Thyroid gland (tissue), 4 donors: Measurements from ENCODE around the gene SCAF4.

Source experiments
- POLR2A ChIP-seq, 2 donors: fragments of 450-650 bp; IDR thresholded peaks; one replicate each; pipeline ENCODE4 v1.6.1; 2017; ENCODE audit warnings: antibody characterized with exemption in 2 of 2, mild to moderate bottlenecking in 2 of 2, moderate library complexity in 1 of 2
- TF ChIP-seq, protein P1 (sequence below), 6 experiments: fragments of 200-600 bp in 3 of 6; fragments of 450-650 bp in 3 of 6; sonication (generic) in 3 of 6; IDR thresholded peaks; one replicate each; pipeline ENCODE4 v1.5.1; 2016 to 2019; ENCODE audit warnings: antibody characterized with exemption in 6 of 6, mild to moderate bottlenecking in 2 of 6, inconsistent platforms in 1 of 6, moderate library complexity in 1 of 6

DNA sequence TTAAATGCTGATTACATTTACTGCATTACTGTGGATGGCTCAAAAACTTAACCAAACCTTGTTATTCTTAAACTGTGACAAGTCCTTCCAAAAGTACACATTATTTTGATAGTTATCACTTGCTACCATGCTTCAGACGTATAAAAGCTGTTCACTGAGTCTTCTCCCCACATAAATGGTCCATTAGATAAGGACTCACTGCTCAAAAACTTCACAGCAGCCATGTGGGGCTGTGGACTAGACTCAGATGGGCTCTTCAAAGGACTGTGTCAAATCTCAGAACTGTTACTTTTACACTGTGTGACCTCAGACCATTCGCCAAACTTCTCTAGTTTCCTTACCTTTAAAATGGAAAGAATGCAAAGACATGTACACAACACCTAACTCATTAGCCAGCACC, 11.6 kb downstream of the SCAF4 start:
- TF ChIP-seq, protein P1, sequence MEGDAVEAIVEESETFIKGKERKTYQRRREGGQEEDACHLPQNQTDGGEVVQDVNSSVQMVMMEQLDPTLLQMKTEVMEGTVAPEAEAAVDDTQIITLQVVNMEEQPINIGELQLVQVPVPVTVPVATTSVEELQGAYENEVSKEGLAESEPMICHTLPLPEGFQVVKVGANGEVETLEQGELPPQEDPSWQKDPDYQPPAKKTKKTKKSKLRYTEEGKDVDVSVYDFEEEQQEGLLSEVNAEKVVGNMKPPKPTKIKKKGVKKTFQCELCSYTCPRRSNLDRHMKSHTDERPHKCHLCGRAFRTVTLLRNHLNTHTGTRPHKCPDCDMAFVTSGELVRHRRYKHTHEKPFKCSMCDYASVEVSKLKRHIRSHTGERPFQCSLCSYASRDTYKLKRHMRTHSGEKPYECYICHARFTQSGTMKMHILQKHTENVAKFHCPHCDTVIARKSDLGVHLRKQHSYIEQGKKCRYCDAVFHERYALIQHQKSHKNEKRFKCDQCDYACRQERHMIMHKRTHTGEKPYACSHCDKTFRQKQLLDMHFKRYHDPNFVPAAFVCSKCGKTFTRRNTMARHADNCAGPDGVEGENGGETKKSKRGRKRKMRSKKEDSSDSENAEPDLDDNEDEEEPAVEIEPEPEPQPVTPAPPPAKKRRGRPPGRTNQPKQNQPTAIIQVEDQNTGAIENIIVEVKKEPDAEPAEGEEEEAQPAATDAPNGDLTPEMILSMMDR (IDR thresholded peaks at IDR 0.05): no peak
- no peak for TF ChIP-seq POLR2A (IDR thresholded peaks at IDR 0.05)
